PC-3 (cell line): ENCODE measurements around the gene RFLNA.

Experiments
- CTCF ChIP-seq: fragments of 300-600 bp; sonication (generic); conservative IDR thresholded peaks from 2 replicates; pipeline ENCODE4 v1.5.1; 2017; ENCODE audit warnings: antibody characterized with exemption, low read depth, mild to moderate bottlenecking, low read length
- EZH2 ChIP-seq: fragments of 300-600 bp; sonication (generic); IDR thresholded peaks from one replicate; pipeline ENCODE4 v1.6.1; 2017; ENCODE audit warnings: antibody characterized with exemption, mild to moderate bottlenecking, low read length; ENCODE audit not compliant: unreplicated experiment
- EZH2phosphoT487 ChIP-seq: fragments of 300-600 bp; sonication (generic); IDR thresholded peaks from 2 replicates; pipeline ENCODE4 v1.6.1; 2018; ENCODE audit warnings: mild to moderate bottlenecking, antibody characterized with exemption, low read length, borderline replicate concordance

- TF ChIP-seq CTCF (no peak), EZH2 (no peak), EZH2phosphoT487 (no peak)
Measured at GRCh38 chr12:124270671-124271070, 24.2 kb upstream of the RFLNA start.
